Fibroblast of skin of left quadriceps (primary cell): ENCODE results near the gene CCT3.
A peak's percentile ranks its signal among the peaks of the same experiment; 100 is the strongest.
"Not testable (repeated sequence)": the region's sequence is repeated elsewhere in the genome, so short reads cannot be mapped to it uniquely, and the experiment has no call there.

Source experiments
- DNase-seq, 2 experiments: peaks; one replicate each; pipeline ENCODE4 v3.0.0-alpha.2; 2013; ENCODE audit warnings: low read depth in 2 of 2

CCT3 gene

GRCh38 chr1:156336242-156336641 lies 1.9 kb downstream of the CCT3 start:
- no peak for DNase-seq

GRCh38 chr1:156323179-156323578 lies 14.9 kb downstream of the CCT3 start:
- not testable (repeated sequence) for DNase-seq

GRCh38 chr1:156320560-156320959 lies 17.5 kb downstream of the CCT3 start:
- no peak for DNase-seq

GRCh38 chr1:156319664-156320063 lies 18.4 kb downstream of the CCT3 start:
- DNase-seq: peak in 1 of 2 experiments; percentile 11

- no peak for DNase-seq
Measured at GRCh38 chr1:156316909-156317308, 21.2 kb downstream of the CCT3 start.

- no peak for DNase-seq
Measured at GRCh38 chr1:156310962-156311361, 27.1 kb downstream of the CCT3 start.

- no peak for DNase-seq
Measured at GRCh38 chr1:156308078-156308477, 30.0 kb downstream of the CCT3 start.

GRCh38 chr1:156305215-156305614 lies 32.9 kb downstream of the CCT3 start:
- DNase-seq: no peak

GRCh38 chr1:156303241-156303640 lies 34.9 kb downstream of the CCT3 start:
- no peak for DNase-seq

GRCh38 chr1:156298852-156299357 lies 39.2 kb downstream of the CCT3 start, which contains the start of gene VHLL:
TSS of gene VHLL (minus strand) at chr1:156299307. CDS start at chr1:156299189, 118 bp downstream.
- DNase-seq: no peak

GRCh38 chr1:156295391-156295947 lies 42.6 kb downstream of the CCT3 start, which contains the start of gene GLMP:
TSS of gene GLMP (minus strand) at chr1:156295679. CDS start at chr1:156295645, 34 bp downstream.
- no peak for DNase-seq

GRCh38 chr1:156293895-156294294 lies 44.2 kb downstream of the CCT3 start:
- DNase-seq: no peak

GRCh38 chr1:156293098-156293434 lies 45.0 kb downstream of the CCT3 start:
- DNase-seq: no peak

- DNase-seq: peak; percentile 28 to 29
Measured at GRCh38 chr1:156291226-156292061, 46.6 kb downstream of the CCT3 start.

GRCh38 chr1:156289857-156290256 lies 48.2 kb downstream of the CCT3 start:
- no peak for DNase-seq

GRCh38 chr1:156286061-156286460 lies 52.0 kb downstream of the CCT3 start:
- DNase-seq: no peak

GRCh38 chr1:156285437-156285836 lies 52.7 kb downstream of the CCT3 start:
- DNase-seq: no peak

GRCh38 chr1:156284757-156285156 lies 53.3 kb downstream of the CCT3 start:
- DNase-seq: no peak

GRCh38 chr1:156284112-156284511 lies 54.0 kb downstream of the CCT3 start, which contains the start of gene TMEM79:
TSS of gene TMEM79 (plus strand) at chr1:156284325. CDS start at chr1:156285227, 902 bp downstream.
- no peak for DNase-seq

GRCh38 chr1:156283521-156283920 lies 54.6 kb downstream of the CCT3 start:
- no peak for DNase-seq

- peak; percentile 98 for DNase-seq
Measured at GRCh38 chr1:156282479-156283222, 55.4 kb downstream of the CCT3 start, which contains the start of gene SMG5. TSS of gene SMG5 (minus strand) at chr1:156282825. CDS start at chr1:156282680, 145 bp downstream.
